C1 segment of cervical spinal cord (tissue), 14 donors: Measurements from ENCODE around the gene CPPED1.

Experiments
- DNase-seq, 14 donors: peaks; one replicate each; lab custom pipeline; 2025; lab: John Stamatoyannopoulos, UW

Gene CPPED1

DNA sequence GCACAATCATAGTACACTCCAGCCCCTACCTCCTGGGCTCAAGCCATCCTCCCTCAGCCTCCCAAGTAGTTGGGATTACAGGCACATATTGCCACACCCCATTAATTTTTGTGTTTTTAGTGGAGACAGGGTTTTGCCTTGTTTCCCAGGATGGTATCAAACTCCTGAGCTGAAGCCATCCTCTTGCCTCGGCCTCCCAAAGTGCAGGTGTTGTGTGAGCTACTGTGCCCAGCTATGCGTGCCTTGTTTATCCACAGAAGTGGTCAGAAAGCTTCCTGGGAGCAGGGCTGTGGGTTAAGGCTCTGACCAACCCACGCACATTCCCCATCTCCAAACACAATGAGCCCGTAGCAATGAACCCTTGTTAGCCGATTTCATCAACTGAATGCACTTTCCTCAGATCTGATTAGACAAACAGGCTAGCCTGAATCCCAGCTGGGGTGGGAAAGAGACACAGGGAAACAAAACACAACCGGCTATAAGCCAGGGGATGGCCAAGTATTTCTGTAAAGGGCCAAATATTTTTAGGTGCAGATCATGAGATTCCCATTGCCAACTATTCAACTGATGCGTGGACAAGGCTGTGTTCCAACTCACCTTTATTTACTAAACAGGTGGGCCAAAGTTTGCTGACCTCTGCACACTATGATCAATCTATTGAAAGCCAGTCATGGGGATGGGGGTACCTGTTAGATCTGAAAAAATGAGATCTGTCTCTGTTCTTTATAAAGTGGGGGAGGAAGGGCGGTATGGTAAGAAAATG, 193.6 kb downstream of the CPPED1 start:
- no peak for DNase-seq
